ENCODE measurements around the gene LIN9.

GRCh38 chr1:226222686-226223085, 86.3 kb downstream of the LIN9 start:
- TF ChIP-seq EZH2 (IDR thresholded peaks at IDR 0.05; ENCODE audit: borderline replicate concordance, low read depth, low read length, severe bottlenecking) (no peak), CTCF (IDR thresholded peaks at IDR 0.05; ENCODE audit: extremely low read depth in 1 of 2, insufficient read depth in 1 of 2, low read depth in 1 of 2, low read length in 2 of 2) (no peak), MAX (IDR thresholded peaks at IDR 0.05; ENCODE audit: insufficient read depth, insufficient read length) (no peak), POLR2A (IDR thresholded peaks at IDR 0.05; ENCODE audit: low read depth, low read length) (no peak), POLR2AphosphoS5 (IDR thresholded peaks at IDR 0.05; ENCODE audit: insufficient read depth, low read depth, low read length) (no peak)

Measured in endothelial cell of umbilical vein (primary cell).